GM18870 (cell line): ENCODE data around the gene OTP.

Source experiments
- ATAC-seq: cut with Tn5 transposase; IDR thresholded peaks from one replicate; pipeline ENCODE4 v1.9.1; 2021; ENCODE audit warnings: moderate library complexity; ENCODE audit not compliant: unreplicated experiment

The OTP gene

DNA sequence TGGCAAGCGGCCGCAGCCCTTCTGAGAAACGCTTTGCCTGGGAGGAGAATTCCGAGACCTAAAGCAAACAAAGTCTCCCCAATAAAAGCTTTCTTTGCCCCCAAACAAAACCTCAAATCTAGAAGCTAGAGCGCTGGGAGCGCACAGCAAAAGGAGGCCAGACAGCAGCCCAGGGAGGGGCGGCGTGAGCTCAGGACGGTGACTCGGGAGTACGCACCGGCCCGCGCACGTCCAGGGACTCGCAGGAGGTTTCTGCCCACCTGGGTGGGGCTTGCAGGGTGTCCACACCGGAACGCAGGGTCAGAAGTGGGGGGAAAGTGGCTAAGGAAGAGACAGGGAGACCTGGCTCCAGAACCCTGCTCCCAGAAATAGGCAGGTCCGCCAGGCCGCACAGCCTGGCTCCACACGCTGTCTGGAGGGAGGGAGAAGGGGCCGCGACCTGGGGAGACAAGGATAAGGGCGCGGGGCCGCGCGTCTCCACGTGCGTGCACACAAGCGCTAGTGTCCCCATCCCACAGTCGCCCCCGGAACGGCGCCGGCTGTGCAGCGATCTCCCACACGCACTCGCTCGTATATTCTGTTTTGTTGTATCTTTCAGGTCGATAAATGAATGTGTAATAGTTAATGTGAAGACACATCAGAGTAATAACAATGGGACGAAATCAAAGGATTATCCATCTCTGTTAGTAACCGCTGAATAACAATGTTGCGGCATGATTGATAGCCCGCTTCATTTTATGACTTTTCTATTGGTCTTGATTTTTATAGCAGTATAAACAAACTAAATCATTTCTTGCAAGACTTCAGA is 2.3 kb upstream of the OTP start:
- ATAC-seq: no peak

DNA sequence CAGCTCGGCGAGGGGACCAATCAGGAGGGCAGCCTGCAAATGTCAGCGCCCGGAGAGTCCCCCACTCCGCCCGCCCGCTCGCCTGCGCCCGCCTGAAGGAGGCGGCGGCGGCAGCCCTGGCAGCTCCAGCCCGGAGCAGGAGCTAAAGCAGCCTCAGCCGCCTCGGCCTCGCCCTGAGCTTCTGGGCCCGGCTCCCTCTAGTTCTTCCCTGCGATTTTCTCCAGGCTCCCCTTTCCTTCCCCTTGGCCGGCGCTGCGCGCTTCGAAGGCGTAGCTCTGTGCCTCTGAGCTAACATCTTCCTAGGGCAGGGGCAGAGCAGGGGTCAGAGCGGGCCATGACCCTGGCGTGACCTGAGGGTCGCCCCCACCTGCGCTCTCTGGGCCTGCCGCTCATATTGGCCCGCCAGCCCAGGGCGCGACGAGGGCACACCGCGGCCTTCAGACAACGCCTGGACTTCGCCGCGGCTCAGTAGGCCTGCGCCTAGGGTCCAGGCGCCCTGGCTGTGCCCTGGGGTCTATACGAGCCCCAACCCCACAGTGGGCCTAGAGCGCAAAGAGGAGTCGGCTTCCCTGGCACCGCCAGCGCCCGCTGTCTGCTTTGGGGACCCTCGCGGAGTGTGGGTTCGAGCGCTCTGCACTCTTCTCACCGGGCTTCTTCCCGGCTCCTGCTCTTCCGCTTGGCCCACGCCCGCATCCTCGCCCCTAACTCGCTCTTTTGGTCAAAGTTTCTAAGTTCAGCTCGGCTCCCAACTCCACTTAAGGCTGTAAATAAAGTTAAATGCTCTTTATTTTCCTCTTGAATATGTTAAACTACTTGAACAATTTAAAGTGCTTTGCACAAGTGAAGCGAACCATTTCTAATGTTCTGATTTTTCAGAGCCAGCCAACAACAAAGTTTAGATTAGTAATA is 504 bp upstream of the OTP start:
- no peak for ATAC-seq

DNA sequence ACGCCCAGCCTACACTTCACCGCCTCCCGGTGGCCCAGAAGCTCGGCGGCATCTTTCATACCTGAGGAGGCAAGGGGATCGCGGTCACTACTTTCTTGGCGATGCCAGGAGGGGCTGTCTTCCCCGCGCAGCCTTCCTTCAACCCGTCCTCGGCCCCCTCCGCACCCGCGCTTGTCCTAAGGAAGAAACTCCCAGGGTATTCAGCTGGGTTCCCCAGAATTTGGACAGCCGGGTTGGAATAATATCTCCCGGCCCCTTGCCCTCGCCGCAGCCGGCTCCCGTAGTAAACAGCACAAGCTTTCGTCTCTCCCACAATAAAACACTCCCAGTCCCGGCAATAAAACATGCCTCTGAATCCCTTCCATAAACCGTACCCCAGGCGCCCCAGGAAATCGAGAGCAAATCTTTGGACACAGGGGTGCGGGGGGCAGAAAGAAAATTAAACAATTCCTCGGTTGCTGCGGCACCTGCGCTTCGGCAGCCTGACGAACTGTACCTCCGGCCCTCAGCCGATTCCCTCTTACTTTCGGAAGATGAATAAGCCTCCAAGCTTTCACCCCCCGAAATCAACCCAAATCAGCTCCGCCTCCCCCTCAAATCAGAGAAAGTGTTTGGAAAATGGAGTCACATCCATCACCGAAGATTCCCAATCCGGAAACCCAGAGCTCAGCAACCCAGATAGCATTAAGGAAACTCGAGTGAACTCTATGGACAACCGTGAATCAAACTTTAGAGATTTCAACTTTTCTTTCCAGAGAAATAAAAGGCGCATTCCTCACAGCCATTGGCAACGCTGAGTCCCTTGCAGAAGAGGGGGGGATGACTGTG is 1.1 kb downstream of the OTP start:
- no peak for ATAC-seq

DNA sequence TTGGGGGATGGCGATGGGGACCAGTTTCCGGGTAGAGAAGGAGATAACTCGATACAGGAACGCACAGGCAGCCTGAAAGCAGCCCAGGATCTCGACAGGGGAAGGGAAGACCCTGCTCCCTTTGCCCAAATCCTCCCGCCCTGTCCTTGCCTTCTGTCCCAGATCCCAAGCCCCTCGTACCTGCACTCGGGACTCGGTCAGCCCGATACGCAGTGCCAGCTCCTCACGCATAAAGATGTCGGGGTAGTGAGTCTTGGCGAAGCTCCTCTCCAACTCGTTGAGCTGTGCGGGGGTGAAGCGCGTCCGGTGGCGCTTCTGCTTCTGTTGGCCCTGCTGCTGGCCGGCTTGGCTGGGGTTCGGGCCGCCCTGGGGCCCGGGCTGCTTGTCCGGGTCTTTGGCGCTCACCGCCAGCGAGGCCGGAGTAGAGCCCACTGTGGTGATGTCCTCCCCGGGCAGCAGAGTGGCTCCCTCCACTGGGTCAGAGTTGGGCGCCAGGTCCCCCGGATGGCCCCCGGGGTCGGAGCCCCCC is 1.8 kb downstream of the OTP start:
- ATAC-seq: no peak

DNA sequence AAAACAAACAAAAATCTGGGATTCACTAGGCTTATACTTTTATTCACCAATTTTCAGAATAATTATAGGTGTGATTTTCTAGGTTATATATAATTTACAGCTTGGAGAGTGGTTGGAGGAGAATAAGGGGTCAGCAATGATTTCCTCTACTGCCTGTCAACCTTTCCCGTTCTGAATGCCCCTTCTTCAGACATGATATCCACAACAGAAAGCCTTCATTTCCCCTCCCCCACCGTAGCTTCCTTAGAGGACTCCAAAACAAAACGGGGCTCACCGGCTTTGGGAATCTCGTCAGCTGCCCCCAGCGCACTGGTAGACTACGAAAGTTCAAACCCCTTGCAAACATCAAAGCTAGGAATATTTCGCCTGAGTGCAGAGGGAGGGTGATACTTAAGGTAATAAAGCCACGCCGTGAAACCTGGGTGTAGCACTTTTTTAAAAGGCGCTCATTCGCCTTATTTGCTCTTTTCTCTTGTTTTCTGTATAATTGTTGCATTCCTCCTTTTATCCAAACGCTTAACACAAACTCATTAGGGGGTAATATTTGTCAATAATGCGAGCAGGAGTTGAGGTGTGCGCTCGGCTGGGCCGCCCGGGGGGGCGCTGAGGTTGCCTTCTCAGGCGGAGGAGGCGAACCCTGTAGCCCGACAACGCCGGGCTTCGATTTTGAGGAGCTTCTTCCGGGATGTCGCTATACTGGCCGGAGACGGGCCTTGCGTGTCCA is 2.4 kb downstream of the OTP start:
- no peak for ATAC-seq

DNA sequence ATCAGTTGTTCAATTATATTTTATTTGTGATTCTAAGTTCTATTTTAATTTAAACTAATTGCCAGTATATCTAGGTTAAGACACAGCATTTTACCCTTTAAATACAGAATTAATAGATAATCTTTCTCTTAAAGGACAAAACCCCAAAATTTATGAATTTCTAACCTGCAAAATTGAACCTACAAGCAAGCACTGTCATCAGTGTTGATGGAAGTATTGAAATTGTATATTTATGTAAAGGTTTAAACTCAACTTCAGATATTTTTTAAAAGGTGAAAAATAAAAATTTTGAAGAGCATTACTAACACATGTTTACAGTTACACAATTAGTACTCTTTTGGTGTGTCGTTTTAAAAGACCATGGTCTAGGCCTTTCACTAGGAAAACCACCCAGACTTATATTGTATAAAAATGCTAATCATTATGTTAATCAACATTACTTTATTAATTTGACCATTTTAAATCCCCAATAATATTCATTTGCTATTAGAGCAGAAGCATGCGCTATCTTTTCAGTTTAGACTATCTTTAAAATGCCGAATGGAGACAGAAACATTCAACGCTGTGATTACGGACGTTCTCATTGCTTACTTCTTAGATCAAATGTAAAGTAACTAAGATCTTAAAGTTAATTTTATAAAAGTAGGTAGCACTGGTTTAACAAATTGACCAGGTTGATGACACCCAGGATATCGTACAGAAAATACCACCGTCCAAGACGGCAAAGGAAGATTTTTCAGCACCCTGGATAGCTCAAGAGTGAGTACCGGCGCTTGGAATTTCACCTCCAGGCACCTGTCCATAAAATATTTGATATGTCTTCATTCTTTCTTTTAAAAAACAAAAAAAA is 3.2 kb downstream of the OTP start:
- ATAC-seq: no peak

DNA sequence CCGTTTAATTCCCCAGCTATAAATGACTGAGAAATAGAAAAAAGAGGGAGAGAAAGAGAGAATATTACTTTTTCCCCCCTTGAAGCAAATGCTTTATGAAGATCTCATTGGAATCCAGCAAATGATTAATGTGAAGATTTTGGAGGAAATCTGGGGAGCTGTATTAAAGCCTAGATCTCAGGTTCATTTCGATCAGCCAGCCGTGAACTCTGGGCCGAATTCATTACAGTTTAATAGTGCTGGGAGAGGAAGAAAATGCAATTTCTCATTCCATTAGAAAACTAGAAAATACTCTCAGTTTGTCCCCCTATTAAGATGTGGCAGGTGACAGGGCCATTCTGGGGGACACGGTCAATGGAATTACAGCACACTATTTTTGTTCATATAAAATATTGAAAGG is 4.8 kb downstream of the OTP start:
- ATAC-seq: no peak

DNA sequence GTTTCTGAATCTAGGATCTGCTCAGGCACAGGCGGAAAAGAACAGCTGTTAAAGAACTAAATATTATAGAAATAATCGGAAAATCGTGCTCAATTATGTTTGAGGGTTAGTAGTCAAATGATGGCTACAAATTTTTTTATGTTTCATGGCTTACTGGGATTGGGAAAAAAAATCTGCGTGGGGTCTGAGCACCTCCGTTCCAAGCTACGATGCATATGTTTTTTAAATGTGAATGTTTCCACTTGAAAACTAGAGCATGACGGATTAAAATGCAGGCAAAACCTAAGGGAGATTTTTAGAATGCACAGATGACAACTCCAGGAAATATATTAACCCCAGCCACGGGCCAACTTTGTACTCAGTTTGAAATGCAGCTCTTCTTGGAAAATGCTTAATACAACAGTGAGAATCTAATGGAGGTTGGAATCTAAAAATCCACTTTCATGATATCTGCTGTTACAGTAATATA is 5.3 kb downstream of the OTP start:
- ATAC-seq: no peak

DNA sequence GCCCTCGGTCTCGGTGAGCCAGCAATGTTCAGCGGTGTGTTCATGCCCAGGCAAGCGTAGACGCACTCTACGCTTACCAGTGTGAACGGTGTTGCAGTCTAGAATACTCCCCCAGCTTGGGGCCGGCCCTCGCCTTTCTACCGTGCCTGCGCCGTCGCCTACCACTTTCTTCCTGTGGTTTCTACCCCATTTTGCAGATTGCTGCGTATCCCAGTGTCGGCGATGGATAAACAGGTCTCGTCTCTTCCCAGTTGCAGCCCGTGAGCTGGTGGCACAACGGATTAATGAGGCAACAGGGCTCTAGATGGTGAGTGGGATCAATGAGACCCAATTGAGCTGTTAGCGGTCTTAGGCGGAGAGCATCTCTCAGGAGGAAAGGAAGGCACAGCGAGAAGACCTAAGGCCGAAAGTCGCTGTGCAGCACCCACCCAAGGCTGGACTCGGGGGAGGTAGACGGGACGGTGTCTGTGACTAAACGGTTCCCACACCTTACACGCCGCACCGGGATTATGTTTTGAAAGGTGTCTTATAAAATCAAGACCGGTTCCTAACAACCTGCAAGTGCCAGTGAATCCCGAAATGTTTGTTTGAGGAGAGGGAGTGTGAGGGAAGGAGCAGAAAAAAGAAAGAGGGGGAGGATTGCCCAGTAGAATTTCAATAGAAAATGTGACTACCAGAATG is 5.8 kb downstream of the OTP start:
- ATAC-seq: no peak

DNA sequence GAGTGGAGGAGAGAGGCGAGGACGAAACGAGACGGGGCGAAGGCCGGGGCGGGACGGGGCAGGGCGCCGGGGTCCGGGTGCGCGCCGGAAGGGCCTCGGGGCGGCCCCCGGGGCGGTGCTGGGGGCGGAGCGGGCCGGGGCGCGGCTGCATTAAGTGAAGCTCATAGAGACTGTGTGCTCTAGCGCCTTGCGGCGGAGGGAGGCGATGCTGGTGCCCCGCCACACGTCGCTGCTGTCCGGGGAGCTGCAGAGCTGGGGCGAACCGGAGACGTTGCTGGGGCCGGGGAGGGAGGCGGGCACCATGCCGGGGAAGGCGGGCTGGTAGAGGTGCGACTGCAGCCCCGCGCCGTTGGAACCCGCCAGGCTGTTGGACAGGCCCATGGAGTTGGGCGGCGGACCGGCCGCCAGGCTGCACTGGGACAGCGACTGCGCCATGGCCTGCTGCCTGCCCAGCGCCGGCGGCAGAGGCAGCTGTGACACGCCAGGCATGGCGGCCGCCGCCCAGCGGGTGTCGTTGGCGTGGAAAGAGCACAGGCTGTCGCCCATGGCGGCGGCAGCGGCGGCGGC is 8.3 kb downstream of the OTP start:
- peak; percentile 63 for ATAC-seq

DNA sequence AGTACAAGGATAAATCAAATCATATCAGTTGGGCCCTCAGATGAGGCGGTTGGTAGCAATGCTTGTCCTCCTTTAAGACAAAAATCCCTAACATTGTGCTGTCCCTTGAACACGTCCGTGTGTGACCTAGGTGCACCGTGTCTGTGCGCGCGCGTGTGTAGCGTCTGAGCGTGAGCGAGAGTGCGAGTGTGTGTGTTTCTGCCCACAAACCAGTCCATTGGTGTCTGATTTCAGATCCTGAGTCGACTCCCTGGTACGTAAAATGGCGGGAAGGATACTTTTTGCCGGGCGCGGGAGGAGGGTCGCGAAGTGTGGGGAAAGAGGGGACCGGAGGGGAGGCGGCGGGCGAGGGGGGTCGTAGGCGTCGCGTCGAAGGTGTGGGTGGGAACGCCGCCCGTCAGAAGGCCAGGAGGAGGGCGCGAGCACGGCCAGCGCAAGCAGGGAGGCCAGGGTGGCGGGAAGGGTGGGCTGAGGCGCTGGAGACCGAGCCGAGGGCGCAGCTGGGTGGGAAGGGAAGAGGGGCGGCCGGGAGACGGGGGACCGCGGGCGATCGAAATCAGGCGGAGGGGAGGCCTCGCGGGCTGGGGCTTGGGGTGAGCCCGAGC is 8.9 kb downstream of the OTP start:
- ATAC-seq: no peak

DNA sequence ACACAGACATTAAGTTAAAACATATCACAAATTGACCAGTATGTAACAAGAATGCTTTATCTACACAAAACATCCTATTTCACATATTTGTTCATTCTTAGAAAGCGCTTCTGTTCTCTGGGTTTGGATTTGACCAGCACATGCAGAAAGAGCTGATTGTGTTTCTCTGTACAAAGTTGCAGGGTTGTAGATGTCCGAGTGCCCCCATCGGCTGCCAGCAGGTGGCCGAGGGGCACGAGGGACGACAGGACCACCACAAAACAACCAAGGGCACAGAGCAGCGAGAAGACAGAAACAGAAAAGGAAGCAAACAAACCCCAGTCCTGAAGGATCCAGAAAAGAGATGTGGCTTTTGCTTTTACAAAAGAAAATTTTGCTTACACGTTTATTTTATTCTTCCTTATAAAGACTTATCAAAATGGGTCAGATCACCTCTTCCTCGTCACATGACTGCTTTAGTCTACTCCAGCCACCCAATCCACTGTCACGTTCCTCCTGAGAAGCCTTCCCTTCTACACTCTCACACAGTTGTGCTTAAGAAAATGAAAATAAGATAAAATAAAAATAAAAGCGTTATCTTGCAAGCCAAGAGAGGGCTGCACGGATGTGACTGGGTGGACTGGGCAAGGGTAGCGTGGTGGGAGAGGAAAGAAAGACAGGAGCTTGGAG is 9.5 kb downstream of the OTP start:
- no peak for ATAC-seq

DNA sequence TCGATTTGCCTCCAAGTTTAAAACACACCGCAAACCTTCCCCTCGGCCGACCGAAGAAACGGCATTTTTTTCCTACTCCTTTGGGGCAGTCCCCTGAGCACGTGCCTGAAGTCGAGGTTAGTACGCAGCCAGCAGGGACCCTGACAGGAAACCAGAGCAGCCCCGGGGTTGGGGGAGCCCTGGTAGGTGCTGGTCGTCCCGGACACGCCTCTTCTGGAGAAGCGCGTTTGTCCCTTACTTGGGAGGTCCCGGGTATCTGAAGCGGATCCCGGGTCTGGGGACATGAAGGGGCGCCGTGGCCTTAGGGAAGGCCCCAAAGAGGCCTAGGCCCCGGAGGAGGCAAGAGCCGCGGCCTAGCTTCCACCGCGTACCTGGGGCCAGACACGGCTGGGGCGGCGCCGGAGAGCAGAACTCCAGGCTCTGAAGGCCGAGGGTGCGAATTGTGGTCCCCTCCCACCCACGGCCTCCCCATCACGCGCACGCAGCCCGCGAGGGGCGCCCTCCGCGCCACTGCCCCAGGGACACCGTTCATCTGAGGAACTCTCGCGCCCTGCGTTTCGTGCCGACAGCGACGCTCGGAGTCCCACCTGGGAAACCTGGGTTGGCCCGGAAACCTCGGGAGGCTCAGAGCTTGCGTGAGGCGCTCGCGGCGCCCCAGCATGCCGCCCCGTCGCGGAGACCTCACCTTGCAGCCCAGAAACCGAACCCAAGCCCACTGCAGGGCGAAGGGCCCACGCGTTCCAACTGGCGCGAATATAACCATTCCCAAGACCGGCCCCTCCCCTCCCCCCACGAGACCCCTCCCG is 10.4 kb downstream of the OTP start:
- no peak for ATAC-seq

DNA sequence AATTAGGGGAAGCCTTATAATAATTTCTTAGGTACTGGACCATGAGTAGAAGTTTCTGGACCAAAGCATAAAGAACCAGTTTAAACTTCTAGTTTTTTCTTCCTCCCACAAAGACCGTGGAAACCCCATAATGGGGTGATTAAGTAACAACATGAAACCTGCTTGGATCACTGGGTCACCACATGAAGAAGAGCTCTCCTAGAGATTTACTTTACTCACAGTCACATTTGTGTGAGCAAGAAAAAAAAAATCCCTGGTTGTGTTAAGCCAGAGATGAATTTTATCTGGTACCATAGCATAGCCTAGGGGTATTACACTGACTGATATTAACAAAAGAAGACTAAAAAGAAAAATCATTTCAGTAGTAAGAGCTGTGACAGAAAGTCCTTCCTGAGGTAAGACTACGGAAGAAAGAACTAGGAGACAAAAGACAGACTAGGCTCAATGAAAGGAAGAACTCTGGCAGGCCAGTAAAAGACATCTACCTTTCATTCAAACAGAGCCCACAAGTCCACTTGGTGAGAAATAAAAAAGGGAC is 15.2 kb downstream of the OTP start:
- no peak for ATAC-seq

DNA sequence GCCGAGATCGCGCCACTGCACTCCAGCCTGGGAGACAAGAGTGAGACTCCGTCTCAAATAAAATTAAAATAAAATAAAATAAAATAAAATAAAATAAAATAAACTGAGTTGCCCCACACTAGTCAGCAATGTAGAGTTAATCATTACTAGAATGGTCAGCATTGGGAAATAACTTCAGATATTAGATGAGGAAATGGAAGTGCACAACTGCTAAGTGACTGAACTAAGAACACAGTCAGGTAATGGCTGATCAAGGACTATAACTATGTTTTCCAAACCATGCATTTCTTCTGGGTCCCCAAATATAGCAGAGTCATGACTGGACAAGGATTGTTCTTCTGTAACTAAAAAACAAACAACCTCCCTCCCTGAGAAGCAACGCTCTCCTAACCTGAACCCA is 17.1 kb downstream of the OTP start:
- no peak for ATAC-seq

DNA sequence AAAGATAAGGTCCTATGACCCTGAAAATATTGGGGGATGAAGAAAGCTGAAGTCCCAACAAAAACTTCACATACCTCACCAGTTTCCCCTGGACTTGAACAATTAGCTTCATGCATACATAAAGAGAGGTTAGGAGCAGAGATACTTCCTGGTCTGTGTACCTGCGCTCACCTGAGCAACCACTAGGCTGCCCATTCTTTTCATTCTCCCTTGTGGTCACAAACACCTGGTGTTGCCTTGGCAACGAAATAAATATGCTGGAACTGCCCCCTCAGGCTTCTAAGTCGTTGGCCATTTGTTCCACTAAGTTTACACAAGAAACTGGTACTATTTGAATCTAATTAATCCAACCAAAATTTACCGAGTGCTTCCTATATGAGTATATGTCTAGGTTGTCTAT is 18.1 kb downstream of the OTP start:
- no peak for ATAC-seq
